Caki2 (cell line): ENCODE data around the gene PDE1C. TPM values are rescaled to one million over a fixed set of nuclear protein-coding genes. Genes with fewer than 3 reads are reported as not detected.

Experiments
- DNase-seq: peaks from one replicate; pipeline ENCODE4 v3.0.0-alpha.2; 2015; ENCODE audit warnings: low read depth
- in situ Hi-C: cut with HindIII; loops from 2 replicates; pipeline ENCODE4 v1.10.0; 2016; ENCODE audit warnings: low sequenced_read_pairs, low pct_unique_long_range_greater_than_20kb, mixed read lengths
- total RNA-seq: library from RNA; depleted of rRNA; stranded (reverse); fragments of >200 nt; shearing (Covaris generic); gene quantifications from 2 replicates; pipeline ENCODE4 v1.2.3, GENCODE V29; 2014; ENCODE audit warnings: low replicate concordance

Gene PDE1C
- total RNA-seq, 1 experiment from 2014 or later, result 0.17 TPM

DNA sequence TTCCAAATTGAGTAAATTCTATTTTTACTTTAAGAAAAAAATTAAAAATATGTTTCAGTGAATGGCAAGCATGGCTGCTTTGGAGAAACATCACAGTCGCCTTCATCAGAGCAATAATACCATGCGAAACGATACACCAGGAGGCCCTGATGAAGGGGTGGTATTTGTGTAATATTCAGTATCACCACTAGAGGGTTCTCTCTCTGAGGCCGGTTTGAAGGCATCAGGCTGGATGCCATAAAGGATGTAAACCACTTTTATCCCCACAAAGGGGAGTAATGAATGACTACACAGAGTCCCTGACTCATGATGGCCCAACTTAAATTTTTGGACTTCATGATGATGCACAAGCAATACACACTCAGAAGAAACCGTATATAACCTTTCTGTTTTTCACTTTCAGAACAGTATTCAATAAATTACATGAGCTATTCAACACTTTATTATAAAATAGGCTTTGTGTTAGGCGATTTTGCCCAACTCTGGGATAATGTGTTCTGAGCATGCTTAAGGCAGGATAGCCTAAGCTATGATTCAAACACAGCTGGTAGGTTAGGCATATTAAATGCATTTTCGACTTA, 287.7 kb downstream of the PDE1C start:
- in situ Hi-C loops, result no loop called here
- DNase-seq, result peak; percentile 33

DNA sequence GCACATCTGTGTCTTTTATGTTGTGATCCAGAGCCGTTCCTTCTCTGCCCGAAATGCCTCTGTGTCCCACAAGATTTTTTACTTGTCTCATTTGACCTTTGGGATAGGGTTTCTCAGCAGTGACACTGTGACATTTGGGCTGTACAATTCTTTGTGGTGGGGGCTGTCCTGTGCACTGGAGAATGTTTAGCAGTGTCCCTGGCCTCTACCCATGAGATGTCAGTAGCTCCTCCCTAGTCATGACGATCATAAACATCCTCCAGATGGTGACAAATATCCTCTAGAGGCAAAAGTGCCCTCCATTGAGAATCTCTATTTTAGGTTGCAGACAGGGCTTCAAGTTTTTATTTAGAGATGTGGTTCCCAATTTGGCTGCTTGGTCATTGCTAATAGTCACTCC, 291.9 kb downstream of the PDE1C start:
- in situ Hi-C loops, result no loop called here
- DNase-seq, result no peak

- in situ Hi-C loops, result no loop called here
- no peak for DNase-seq
Observed at GRCh38 chr7:31776616-31777015, 293.6 kb downstream of the PDE1C start.

- DNase-seq, result no peak
- in situ Hi-C loops, result no loop called here
Observed at GRCh38 chr7:31775556-31775955, 294.7 kb downstream of the PDE1C start.

GRCh38 chr7:31772211-31772610, 298.0 kb downstream of the PDE1C start:
- DNase-seq, result no peak
- in situ Hi-C loops, result no loop called here

GRCh38 chr7:31767686-31768358, 302.4 kb downstream of the PDE1C start:
- in situ Hi-C loops, result no loop called here

GRCh38 chr7:31764462-31764861, 305.7 kb downstream of the PDE1C start:
- in situ Hi-C loops, result no loop called here

More at GRCh38 chr7:31767686-31768358, 302.4 kb downstream of the PDE1C start:
- no peak for DNase-seq

GRCh38 chr7:31763548-31763947, 306.7 kb downstream of the PDE1C start:
- in situ Hi-C loops, result no loop called here
- no peak for DNase-seq

More at GRCh38 chr7:31764462-31764861, 305.7 kb downstream of the PDE1C start:
- peak; percentile 11 for DNase-seq

GRCh38 chr7:31761646-31762045, 308.6 kb downstream of the PDE1C start:
- in situ Hi-C loops, result no loop called here
- DNase-seq, result no peak

- in situ Hi-C loops, result no loop called here
Observed at GRCh38 chr7:31758755-31759154, 311.5 kb downstream of the PDE1C start.

DNA sequence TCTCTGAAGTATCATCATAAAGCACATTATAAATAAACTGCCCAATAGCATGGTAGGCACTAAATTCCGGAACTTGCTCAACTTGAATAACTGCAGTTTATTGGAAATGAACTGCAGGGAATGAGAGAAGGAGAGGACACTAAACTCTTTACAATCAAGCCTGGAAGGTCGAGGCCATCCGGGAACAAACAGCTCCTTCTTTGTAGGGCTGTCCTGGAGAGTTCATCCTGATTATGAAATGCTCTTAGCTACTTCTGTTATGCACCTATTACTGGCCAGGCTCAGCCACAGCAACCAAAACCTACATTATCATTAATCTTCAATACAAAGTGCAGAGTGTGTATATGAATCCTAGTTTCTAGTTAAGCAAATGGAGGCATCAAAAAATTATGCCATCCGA, 318.5 kb downstream of the PDE1C start:
- in situ Hi-C loops, result no loop called here

More at GRCh38 chr7:31758755-31759154, 311.5 kb downstream of the PDE1C start:
- no peak for DNase-seq

DNA sequence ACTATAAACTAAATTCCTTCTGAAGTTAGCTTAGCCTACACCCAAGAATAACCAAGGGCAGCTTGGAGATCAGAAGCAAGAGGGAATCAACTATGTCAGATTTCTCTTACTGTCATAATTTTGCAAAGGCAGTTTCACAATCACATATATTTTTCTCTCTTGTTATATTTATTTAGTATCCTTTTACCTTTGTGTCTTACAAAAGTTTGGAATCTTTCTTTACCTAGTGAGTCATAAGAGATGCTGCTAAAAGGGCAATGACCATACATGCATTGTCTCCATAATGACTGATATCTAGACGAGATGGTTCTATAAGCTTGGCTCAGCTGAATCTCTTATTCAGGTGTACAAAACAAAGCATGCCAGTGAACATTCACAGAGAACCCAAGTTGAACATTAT, 322.1 kb downstream of the PDE1C start:
- DNase-seq, result no peak
- in situ Hi-C loops, result no loop called here

More for the DNA sequence above, 318.5 kb downstream of the PDE1C start:
- DNase-seq, result no peak

- in situ Hi-C loops, result no loop called here
- peak; percentile 47 for DNase-seq
Observed at GRCh38 chr7:31747553-31747952, 322.7 kb downstream of the PDE1C start.

- DNase-seq, result peak; percentile 47
- in situ Hi-C loops, result no loop called here
Observed at GRCh38 chr7:31744294-31744874, 325.8 kb downstream of the PDE1C start.

DNA sequence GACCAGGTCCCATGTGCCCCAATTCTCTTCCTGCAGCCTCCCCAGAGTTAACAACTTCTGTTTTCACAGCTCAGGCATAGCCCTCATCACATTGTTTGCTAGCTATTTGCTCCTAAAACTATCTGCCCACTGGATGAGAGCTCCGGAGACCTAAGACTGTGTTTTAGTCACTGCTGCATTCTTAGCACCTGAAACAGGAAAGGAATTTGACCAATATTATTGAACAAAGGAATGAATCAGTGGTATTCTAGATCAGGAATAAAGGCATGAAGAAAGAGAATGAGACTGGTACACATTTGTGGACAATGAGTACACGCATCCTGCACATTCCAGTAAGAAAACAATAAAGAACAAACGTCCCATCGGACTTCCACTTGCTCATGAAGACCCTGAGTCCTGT, 328.4 kb downstream of the PDE1C start:
- in situ Hi-C loops, result no loop called here
- DNase-seq, result no peak

GRCh38 chr7:31735991-31736982, 333.9 kb downstream of the PDE1C start:
- DNase-seq, result peak; percentile 41
- in situ Hi-C loops, result no loop called here

GRCh38 chr7:31734456-31734855, 335.8 kb downstream of the PDE1C start:
- no peak for DNase-seq
- in situ Hi-C loops, result no loop called here

GRCh38 chr7:31729195-31729804, 340.9 kb downstream of the PDE1C start:
- in situ Hi-C loops, result no loop called here
- DNase-seq, result no peak
